ENCODE results near the gene IGSF23. TPM values are rescaled to one million over a fixed set of nuclear protein-coding genes. Genes with fewer than 3 reads are reported as not detected.
"Not testable (repeated sequence)": the region's sequence is repeated elsewhere in the genome, so short reads cannot be mapped to it uniquely, and the experiment has no call there.

IGSF23 gene
- total and polyA plus RNA-seq, 5 donors from 2014 or later: not detected

GRCh38 chr19:44608391-44608821 lies 5.0 kb upstream of the IGSF23 start:
- Mint-ChIP-seq H3K27ac (no peak overlapping the region), H3K27me3 (no peaks in the 10 kb centered on the region), H3K4me3 (no peak overlapping the region), H3K4me1 (peaks cover 0 to 11% (median under 1%) of the 10 kb centered on the region in 4 donors), H3K9me3 (peaks cover 0 to 6% (median 0%) of the 10 kb centered on the region in 7 donors), H3K36me3 (no peaks in the 10 kb centered on the region)
- ATAC-seq (ENCODE audit: low read depth in 2 of 2) (no peak), DNase-seq (no peak)
- no peaks in the 10 kb centered on the region for H3K4me1 ChIP-seq (ENCODE audit: control insufficient read depth, insufficient read depth, low read length, poor library complexity, severe bottlenecking)
- H3K27me3 ChIP-seq (ENCODE audit: control insufficient read depth, insufficient read depth, low read length): no peaks in the 10 kb centered on the region
- H3K36me3 ChIP-seq (ENCODE audit: control insufficient read depth, insufficient read depth, low read length): no peaks in the 10 kb centered on the region
- no peaks in the 10 kb centered on the region for H3K9me3 ChIP-seq (ENCODE audit: control insufficient read depth in 2 of 2, low read length in 2 of 2)
- H3K27ac ChIP-seq (ENCODE audit: insufficient read depth, low read length, poor library complexity, severe bottlenecking): no peak overlapping the region
- H3K4me3 ChIP-seq (ENCODE audit: low read depth, low read length): no peak overlapping the region

DNA sequence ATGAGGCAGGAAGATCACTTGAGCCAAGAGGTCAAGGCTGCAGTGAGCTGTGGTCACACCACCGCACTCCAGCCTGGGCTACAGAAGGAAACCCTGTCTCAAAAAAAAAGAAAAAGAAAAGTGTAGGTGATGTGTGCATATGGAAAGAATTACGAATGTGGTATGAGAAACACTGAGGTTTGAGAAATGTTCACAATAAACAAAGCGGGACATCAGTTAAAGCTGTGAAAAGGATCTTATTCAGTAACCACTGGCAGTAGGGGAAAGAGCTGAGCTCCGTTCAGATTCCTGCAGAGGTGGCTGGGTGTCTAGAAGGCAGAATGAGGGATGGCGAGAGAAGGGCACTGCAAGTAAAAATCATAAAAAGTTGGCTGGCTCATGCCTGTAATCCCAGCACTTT lies 4.1 kb upstream of the IGSF23 start:
- no peaks in the 10 kb centered on the region for H3K27me3 Mint-ChIP-seq
- H3K36me3 Mint-ChIP-seq: no peaks in the 10 kb centered on the region
- H3K27ac ChIP-seq (ENCODE audit: insufficient read depth, low read length, poor library complexity, severe bottlenecking): no peak overlapping the region
- no peak overlapping the region for H3K4me3 Mint-ChIP-seq
- H3K27me3 ChIP-seq (ENCODE audit: control insufficient read depth, insufficient read depth, low read length): no peaks in the 10 kb centered on the region
- H3K4me3 ChIP-seq (ENCODE audit: low read depth, low read length): no peak overlapping the region
- no peaks in the 10 kb centered on the region for H3K4me1 ChIP-seq (ENCODE audit: control insufficient read depth, insufficient read depth, low read length, poor library complexity, severe bottlenecking)
- peaks cover 0 to 6% (median 0%) of the 10 kb centered on the region in 7 donors for H3K9me3 Mint-ChIP-seq
- H3K9me3 ChIP-seq (ENCODE audit: control insufficient read depth in 2 of 2, low read length in 2 of 2): no peaks in the 10 kb centered on the region
- H3K27ac Mint-ChIP-seq: peak overlapping the region in 1 of 3 donors; percentile 72
- DNase-seq (no peak), ATAC-seq (ENCODE audit: low read depth in 2 of 2) (no peak)
- peaks cover 0 to 11% (median under 1%) of the 10 kb centered on the region in 4 donors for H3K4me1 Mint-ChIP-seq
- no peaks in the 10 kb centered on the region for H3K36me3 ChIP-seq (ENCODE audit: control insufficient read depth, insufficient read depth, low read length)

- H3K27ac Mint-ChIP-seq; H3K27me3 Mint-ChIP-seq; H3K4me1 ChIP-seq (ENCODE audit: control insufficient read depth, insufficient read depth, low read length, poor library complexity, severe bottlenecking); H3K4me3 Mint-ChIP-seq; H3K36me3 Mint-ChIP-seq; H3K4me3 ChIP-seq (ENCODE audit: low read depth, low read length); H3K27me3 ChIP-seq (ENCODE audit: control insufficient read depth, insufficient read depth, low read length); DNase-seq; ATAC-seq (ENCODE audit: low read depth in 2 of 2); H3K36me3 ChIP-seq (ENCODE audit: control insufficient read depth, insufficient read depth, low read length); H3K27ac ChIP-seq (ENCODE audit: insufficient read depth, low read length, poor library complexity, severe bottlenecking); H3K9me3 ChIP-seq (ENCODE audit: control insufficient read depth in 2 of 2, low read length in 2 of 2); H3K9me3 Mint-ChIP-seq: not testable (repeated sequence)
- peaks cover 0 to 11% (median under 1%) of the 10 kb centered on the region in 4 donors for H3K4me1 Mint-ChIP-seq
Measured at GRCh38 chr19:44610497-44610896, 2.9 kb upstream of the IGSF23 start.

DNA sequence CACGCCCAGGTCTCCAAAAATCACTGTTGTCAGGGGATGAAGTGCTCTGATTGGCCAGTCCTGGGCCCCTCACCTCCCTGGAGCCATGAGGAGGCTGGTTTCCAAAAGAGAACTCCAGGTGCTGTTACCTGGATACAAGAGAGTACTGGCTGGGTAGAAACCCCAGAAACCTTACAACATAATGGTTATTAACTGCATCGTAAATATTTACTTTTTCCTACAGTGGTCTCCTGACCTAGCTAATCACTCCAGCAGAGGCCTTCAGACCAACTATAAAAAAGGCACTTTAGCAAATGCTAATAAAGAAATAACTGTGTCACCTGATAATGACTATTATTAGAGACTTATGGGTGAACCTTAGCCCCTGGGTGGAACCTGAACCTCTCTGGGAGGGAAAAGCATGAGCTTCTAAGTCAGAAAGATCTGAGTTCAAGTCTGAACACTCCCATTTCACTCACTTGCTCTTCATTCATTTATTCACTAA lies 1.5 kb upstream of the IGSF23 start:
- Mint-ChIP-seq H3K9me3 (peaks cover 0 to 5% (median 0%) of the 10 kb centered on the region in 7 donors), H3K4me3 (no peak overlapping the region), H3K27me3 (no peaks in the 10 kb centered on the region), H3K27ac (no peak overlapping the region), H3K36me3 (no peaks in the 10 kb centered on the region), H3K4me1 (peaks cover 0 to 11% (median under 1%) of the 10 kb centered on the region in 4 donors)
- H3K36me3 ChIP-seq (ENCODE audit: control insufficient read depth, insufficient read depth, low read length): no peaks in the 10 kb centered on the region
- H3K4me1 ChIP-seq (ENCODE audit: control insufficient read depth, insufficient read depth, low read length, poor library complexity, severe bottlenecking): no peaks in the 10 kb centered on the region
- H3K4me3 ChIP-seq (ENCODE audit: low read depth, low read length): no peak overlapping the region
- no peak for DNase-seq
- H3K27ac ChIP-seq (ENCODE audit: insufficient read depth, low read length, poor library complexity, severe bottlenecking): no peak overlapping the region
- ATAC-seq (ENCODE audit: low read depth in 2 of 2): no peak
- no peaks in the 10 kb centered on the region for H3K27me3 ChIP-seq (ENCODE audit: control insufficient read depth, insufficient read depth, low read length)
- no peaks in the 10 kb centered on the region for H3K9me3 ChIP-seq (ENCODE audit: control insufficient read depth in 2 of 2, low read length in 2 of 2)

GRCh38 chr19:44614313-44614712 lies 950 bp downstream of the IGSF23 start:
- H3K4me1 ChIP-seq (ENCODE audit: control insufficient read depth, insufficient read depth, low read length, poor library complexity, severe bottlenecking): no peaks in the 10 kb centered on the region
- no peaks in the 10 kb centered on the region for H3K36me3 ChIP-seq (ENCODE audit: control insufficient read depth, insufficient read depth, low read length)
- H3K9me3 Mint-ChIP-seq: peaks cover 0 to under 1% (median 0%) of the 10 kb centered on the region in 7 donors
- no peaks in the 10 kb centered on the region for H3K4me1 Mint-ChIP-seq
- DNase-seq (no peak), ATAC-seq (ENCODE audit: low read depth in 2 of 2) (no peak)
- no peak overlapping the region for H3K4me3 Mint-ChIP-seq
- no peaks in the 10 kb centered on the region for H3K27me3 Mint-ChIP-seq
- no peaks in the 10 kb centered on the region for H3K27me3 ChIP-seq (ENCODE audit: control insufficient read depth, insufficient read depth, low read length)
- no peaks in the 10 kb centered on the region for H3K9me3 ChIP-seq (ENCODE audit: control insufficient read depth in 2 of 2, low read length in 2 of 2)
- no peak overlapping the region for H3K27ac Mint-ChIP-seq
- no peak overlapping the region for H3K4me3 ChIP-seq (ENCODE audit: low read depth, low read length)
- H3K27ac ChIP-seq (ENCODE audit: insufficient read depth, low read length, poor library complexity, severe bottlenecking): no peak overlapping the region
- H3K36me3 Mint-ChIP-seq: no peaks in the 10 kb centered on the region

- Histone ChIP-seq H3K4me3 (ENCODE audit: low read depth, low read length) (no peak overlapping the region), H3K9me3 (ENCODE audit: control insufficient read depth in 2 of 2, low read length in 2 of 2) (no peaks in the 10 kb centered on the region), H3K4me1 (ENCODE audit: control insufficient read depth, insufficient read depth, low read length, poor library complexity, severe bottlenecking) (no peaks in the 10 kb centered on the region), H3K27ac (ENCODE audit: insufficient read depth, low read length, poor library complexity, severe bottlenecking) (no peak overlapping the region), H3K36me3 (ENCODE audit: control insufficient read depth, insufficient read depth, low read length) (no peaks in the 10 kb centered on the region), H3K27me3 (ENCODE audit: control insufficient read depth, insufficient read depth, low read length) (no peaks in the 10 kb centered on the region)
- ATAC-seq (ENCODE audit: low read depth in 2 of 2) (no peak), DNase-seq (no peak)
- no peaks in the 10 kb centered on the region for H3K4me1 Mint-ChIP-seq
- no peaks in the 10 kb centered on the region for H3K9me3 Mint-ChIP-seq
- no peaks in the 10 kb centered on the region for H3K36me3 Mint-ChIP-seq
- no peak overlapping the region for H3K4me3 Mint-ChIP-seq
- no peak overlapping the region for H3K27ac Mint-ChIP-seq
- H3K27me3 Mint-ChIP-seq: no peaks in the 10 kb centered on the region
Measured at GRCh38 chr19:44615863-44616247, 2.5 kb downstream of the IGSF23 start.

- no peak for DNase-seq
- Mint-ChIP-seq H3K4me1 (no peaks in the 10 kb centered on the region), H3K4me3 (no peak overlapping the region), H3K27ac (peak overlapping the region in 1 of 3 donors; percentile 69), H3K27me3 (no peaks in the 10 kb centered on the region), H3K9me3 (no peaks in the 10 kb centered on the region), H3K36me3 (no peaks in the 10 kb centered on the region)
- no peak overlapping the region for H3K4me3 ChIP-seq (ENCODE audit: low read depth, low read length)
- ATAC-seq (ENCODE audit: low read depth in 2 of 2): no peak
- no peaks in the 10 kb centered on the region for H3K36me3 ChIP-seq (ENCODE audit: control insufficient read depth, insufficient read depth, low read length)
- H3K27ac ChIP-seq (ENCODE audit: insufficient read depth, low read length, poor library complexity, severe bottlenecking): no peak overlapping the region
- H3K9me3 ChIP-seq (ENCODE audit: control insufficient read depth in 2 of 2, low read length in 2 of 2): no peaks in the 10 kb centered on the region
- H3K4me1 ChIP-seq (ENCODE audit: control insufficient read depth, insufficient read depth, low read length, poor library complexity, severe bottlenecking): no peaks in the 10 kb centered on the region
- H3K27me3 ChIP-seq (ENCODE audit: control insufficient read depth, insufficient read depth, low read length): no peaks in the 10 kb centered on the region
Measured at GRCh38 chr19:44617110-44617880, 3.9 kb downstream of the IGSF23 start.
